NT2/D1 (cell line): Measurements from ENCODE around the gene TSPAN9.

Source experiments
- DNase-seq: peaks from one replicate; pipeline ENCODE4 v3.0.0-alpha.2; 2011; ENCODE audit warnings: low read depth, low spot score
- H3K27me3 ChIP-seq: 2 replicates; pipeline ENCODE4 v1.6.0; 2011; ENCODE audit warnings: mild to moderate bottlenecking; ENCODE audit not compliant: insufficient read length, insufficient read depth
- H3K36me3 ChIP-seq: 2 replicates; pipeline ENCODE4 v1.6.1; 2011; ENCODE audit warnings: mild to moderate bottlenecking, low read length, mixed read lengths; ENCODE audit not compliant: insufficient read depth, insufficient read length
- H3K4me1 ChIP-seq: 2 replicates; pipeline ENCODE4 v1.5.1; 2011; ENCODE audit not compliant: insufficient read depth, insufficient read length
- H3K4me3 ChIP-seq: 2 replicates; pipeline ENCODE4 v1.5.1; 2011; ENCODE audit warnings: low read depth; ENCODE audit not compliant: insufficient read length
- H3K9ac ChIP-seq: 2 replicates; pipeline ENCODE4 v1.6.0; 2011; ENCODE audit warnings: low read depth; ENCODE audit not compliant: insufficient read length
- H3K9me3 ChIP-seq: 2 replicates; pipeline ENCODE4 v1.5.1; 2011; ENCODE audit warnings: mild to moderate bottlenecking, low read length; ENCODE audit not compliant: insufficient read depth
- SUZ12 ChIP-seq: IDR thresholded peaks from 2 replicates; pipeline ENCODE4 v1.6.1; 2011; ENCODE audit not compliant: insufficient read length, insufficient read depth; ENCODE audit errors: extremely low read depth
- YY1 ChIP-seq: IDR thresholded peaks from 2 replicates; pipeline ENCODE4 v1.6.1; 2011; ENCODE audit not compliant: insufficient read length, insufficient read depth
- ZNF274 ChIP-seq: IDR thresholded peaks from 2 replicates; pipeline ENCODE4 v1.6.1; 2011; ENCODE audit warnings: mild to moderate bottlenecking, low read depth, low read length

The TSPAN9 gene

DNA sequence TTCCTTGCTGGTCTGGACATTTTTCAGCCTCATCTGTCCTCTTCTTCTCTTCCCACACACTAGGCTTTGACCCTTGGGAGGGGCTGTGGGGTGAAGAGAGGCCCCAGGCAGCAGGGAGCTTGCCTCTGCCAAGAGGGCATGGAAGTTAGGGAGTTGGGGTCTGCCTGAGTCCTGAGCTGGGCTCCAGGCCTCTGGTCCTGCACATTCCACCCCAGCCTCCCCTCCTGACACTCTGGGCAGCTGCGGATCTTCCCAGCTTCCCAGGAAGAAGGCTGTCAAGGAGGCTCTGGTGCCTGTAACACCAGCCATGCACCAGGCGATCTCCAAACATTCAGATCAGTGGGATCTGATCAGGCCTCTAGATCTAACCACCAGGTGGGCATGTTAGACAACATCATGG is 244.7 kb downstream of the TSPAN9 start:
- DNase-seq, result no peak
- H3K9ac ChIP-seq, result no peak overlapping the region
- peaks cover 10% of the 10 kb centered on the region for H3K27me3 ChIP-seq
- no peaks in the 10 kb centered on the region for H3K36me3 ChIP-seq
- peaks cover 4% of the 10 kb centered on the region for H3K4me1 ChIP-seq
- H3K4me3 ChIP-seq, result no peak overlapping the region
- TF ChIP-seq SUZ12 (no peak), YY1 (no peak), ZNF274 (no peak)
- H3K9me3 ChIP-seq, result no peaks in the 10 kb centered on the region

GRCh38 chr12:3323002-3323685 is 246.0 kb downstream of the TSPAN9 start:
- TF ChIP-seq ZNF274, result no peak
- no peak for TF ChIP-seq YY1
- no peak for TF ChIP-seq SUZ12
- Histone ChIP-seq H3K4me3 (no peak overlapping the region), H3K27me3 (peaks cover 7% of the 10 kb centered on the region), H3K4me1 (peaks cover 14% of the 10 kb centered on the region), H3K9me3 (no peaks in the 10 kb centered on the region), H3K9ac (no peak overlapping the region), H3K36me3 (no peaks in the 10 kb centered on the region)
- DNase-seq, result no peak

DNA sequence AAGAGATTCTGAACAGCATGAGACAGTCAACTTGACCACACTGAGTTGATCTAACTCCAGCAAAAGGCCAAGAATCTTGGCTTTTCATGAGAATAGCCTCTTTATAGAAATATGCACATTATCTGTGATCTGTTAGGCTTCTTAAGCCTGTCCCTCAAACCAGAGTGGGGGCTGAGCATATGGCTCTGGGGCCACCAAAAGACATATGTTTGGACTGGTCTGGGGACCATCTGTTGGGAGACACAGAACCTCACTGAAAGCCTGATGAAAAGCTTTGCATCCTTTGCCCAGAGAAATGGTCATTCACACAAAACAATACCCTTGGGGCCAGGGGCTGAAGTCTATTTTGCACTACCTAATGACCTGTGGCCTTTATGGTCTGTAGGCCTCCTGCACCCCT is 248.6 kb downstream of the TSPAN9 start:
- peaks cover 27% of the 10 kb centered on the region for H3K4me1 ChIP-seq
- TF ChIP-seq YY1 (no peak), SUZ12 (no peak), ZNF274 (no peak)
- peaks cover 7% of the 10 kb centered on the region for H3K27me3 ChIP-seq
- H3K9me3 ChIP-seq, result no peaks in the 10 kb centered on the region
- no peak for DNase-seq
- H3K9ac ChIP-seq, result no peak overlapping the region
- H3K36me3 ChIP-seq, result no peaks in the 10 kb centered on the region
- no peak overlapping the region for H3K4me3 ChIP-seq

DNA sequence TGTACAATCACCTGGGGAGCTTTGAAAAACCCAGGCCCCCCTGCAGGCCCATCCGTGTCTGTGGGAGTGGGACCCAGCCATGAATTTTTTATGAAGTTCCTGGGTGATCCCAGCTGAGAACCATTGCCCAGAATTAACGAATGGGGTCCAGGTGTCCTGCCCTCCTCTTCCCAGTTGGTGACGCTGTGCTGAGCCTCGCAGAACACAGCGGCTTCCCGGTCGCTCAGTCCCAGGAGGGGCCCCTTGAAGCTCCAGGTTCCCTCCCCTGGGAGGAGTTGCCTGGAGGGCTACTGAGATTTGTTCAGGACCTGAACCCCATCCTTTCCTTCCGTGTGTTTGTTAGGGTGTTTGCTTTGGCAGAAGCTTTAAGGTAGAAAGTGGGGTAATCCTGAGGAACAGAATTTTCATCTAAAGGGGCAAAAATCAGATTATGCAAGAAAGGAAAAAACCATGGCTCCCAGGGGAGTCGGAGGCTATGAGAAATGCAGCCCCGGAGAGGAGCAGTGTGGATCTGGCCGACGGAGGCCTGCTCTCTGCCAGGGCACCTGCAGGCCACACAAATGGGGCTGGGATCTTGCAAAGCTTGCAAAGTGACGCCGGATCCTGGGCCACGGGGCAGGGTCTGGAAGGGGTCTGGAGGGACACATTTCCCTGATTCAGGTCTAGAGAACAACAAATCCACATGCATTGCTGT is 249.1 kb downstream of the TSPAN9 start:
- Histone ChIP-seq H3K9ac (no peak overlapping the region), H3K4me1 (peaks cover 27% of the 10 kb centered on the region), H3K27me3 (peaks cover 7% of the 10 kb centered on the region), H3K9me3 (no peaks in the 10 kb centered on the region), H3K36me3 (no peaks in the 10 kb centered on the region), H3K4me3 (no peak overlapping the region)
- TF ChIP-seq YY1 (no peak), SUZ12 (no peak), ZNF274 (no peak)
- DNase-seq, result no peak

GRCh38 chr12:3326850-3327780 is 249.9 kb downstream of the TSPAN9 start:
- no peak overlapping the region for H3K4me3 ChIP-seq
- H3K9ac ChIP-seq, result no peak overlapping the region
- peaks cover 7% of the 10 kb centered on the region for H3K27me3 ChIP-seq
- TF ChIP-seq YY1 (no peak), ZNF274 (no peak), SUZ12 (no peak)
- H3K9me3 ChIP-seq, result no peaks in the 10 kb centered on the region
- DNase-seq, result no peak
- no peaks in the 10 kb centered on the region for H3K36me3 ChIP-seq
- H3K4me1 ChIP-seq, result peaks cover 27% of the 10 kb centered on the region

- peaks cover 4% of the 10 kb centered on the region for H3K27me3 ChIP-seq
- TF ChIP-seq ZNF274 (no peak), SUZ12 (no peak), YY1 (no peak)
- no peak overlapping the region for H3K9ac ChIP-seq
- no peak for DNase-seq
- no peaks in the 10 kb centered on the region for H3K36me3 ChIP-seq
- H3K4me1 ChIP-seq, result peaks cover 27% of the 10 kb centered on the region
- no peaks in the 10 kb centered on the region for H3K9me3 ChIP-seq
- H3K4me3 ChIP-seq, result no peak overlapping the region
These were observed 250.9 kb downstream of the TSPAN9 start for GRCh38 chr12:3328081-3328480.

DNA sequence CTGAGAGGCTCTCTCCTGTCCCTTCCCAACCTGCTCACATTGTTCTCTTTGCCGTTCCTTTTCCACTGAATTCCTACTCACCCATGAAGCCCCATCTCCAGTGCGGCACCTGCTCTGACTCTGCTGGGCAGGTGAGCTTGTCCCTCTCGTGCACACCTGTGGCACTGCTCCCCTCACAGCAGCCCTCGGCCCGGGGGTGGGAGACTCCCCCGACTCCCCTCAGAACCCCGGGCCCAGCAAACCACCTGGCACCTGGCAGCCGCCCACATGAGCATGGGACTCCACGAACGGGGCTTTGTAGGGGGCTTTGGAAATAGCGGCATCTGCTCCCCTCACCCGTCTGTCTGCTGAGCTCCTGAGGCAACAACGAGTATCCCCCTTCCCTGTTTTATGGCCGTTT is 251.4 kb downstream of the TSPAN9 start:
- no peak for DNase-seq
- peaks cover 27% of the 10 kb centered on the region for H3K4me1 ChIP-seq
- H3K4me3 ChIP-seq, result no peak overlapping the region
- no peak for TF ChIP-seq SUZ12
- TF ChIP-seq YY1, result no peak
- TF ChIP-seq ZNF274, result no peak
- no peaks in the 10 kb centered on the region for H3K27me3 ChIP-seq
- no peaks in the 10 kb centered on the region for H3K36me3 ChIP-seq
- H3K9ac ChIP-seq, result no peak overlapping the region
- no peaks in the 10 kb centered on the region for H3K9me3 ChIP-seq
